Stimulated activated CD8-positive, alpha-beta memory T cell treated with anti-CD3 and anti-CD28 coated beads, Interleukin-12 subunit alpha, Interleukin-12 subunit beta, amount 100 ng/mL, for 4 hours (primary cell): ENCODE results near the gene TRAPPC2L.
"Not testable (repeated sequence)": the region's sequence is repeated elsewhere in the genome, so short reads cannot be mapped to it uniquely, and the experiment has no call there.

Experiments used
- DNase-seq: peaks from one replicate; pipeline ENCODE4 v3.0.0-alpha.2; 2020; ENCODE audit warnings: low read depth

TRAPPC2L gene

DNA sequence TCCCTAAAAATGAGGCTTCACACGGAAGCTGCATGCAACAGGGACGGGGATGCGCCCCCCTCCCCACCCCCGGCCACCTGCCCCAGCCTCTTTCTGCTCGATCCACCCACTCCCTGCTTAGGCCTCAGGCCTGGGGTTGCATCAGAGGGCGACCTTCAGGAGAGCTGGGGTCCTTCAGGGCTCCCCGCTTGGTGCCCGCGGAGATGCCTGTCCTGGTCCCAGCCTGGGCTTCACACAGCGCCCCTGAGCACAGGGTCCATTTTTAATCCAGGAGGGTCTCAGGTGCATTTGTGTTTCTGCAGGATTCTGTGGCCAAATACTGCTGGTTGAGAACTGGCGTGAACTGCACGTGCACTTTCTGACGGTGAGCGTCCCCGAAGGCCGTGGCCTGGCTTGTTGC is 37.8 kb upstream of the TRAPPC2L start:
- no peak for DNase-seq

DNA sequence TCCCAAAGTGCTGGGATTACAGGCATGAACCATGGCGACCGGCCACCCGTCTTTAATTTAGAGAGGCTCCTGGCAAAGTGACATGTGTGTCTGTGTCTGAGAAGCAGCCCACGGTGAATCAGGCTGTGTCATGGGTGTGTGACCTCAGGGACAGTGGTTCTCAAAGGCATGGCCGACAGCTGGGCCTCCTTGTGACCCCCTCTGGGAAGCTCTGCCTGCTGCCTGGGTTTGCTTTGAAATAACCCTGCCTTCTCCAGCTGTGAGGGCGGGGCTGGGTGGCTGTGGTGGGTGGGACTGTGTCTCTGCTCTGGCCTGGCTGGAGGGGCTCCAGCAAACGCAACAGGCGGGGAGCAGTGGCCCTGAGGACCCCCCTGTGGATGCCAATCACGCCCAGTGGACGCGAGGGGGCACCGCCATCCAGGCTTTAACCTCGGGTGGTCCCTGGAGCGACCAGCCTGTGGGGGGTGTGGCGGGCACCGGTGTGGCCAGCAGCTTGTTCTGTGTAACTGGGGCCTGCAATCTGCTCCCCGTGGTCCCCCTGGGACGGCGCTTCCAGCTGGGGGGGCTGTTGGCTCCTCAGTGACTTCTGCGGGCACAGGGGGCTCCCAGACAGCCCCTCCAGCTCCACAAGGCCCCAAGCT is 36.4 kb upstream of the TRAPPC2L start:
- no peak for DNase-seq

DNA sequence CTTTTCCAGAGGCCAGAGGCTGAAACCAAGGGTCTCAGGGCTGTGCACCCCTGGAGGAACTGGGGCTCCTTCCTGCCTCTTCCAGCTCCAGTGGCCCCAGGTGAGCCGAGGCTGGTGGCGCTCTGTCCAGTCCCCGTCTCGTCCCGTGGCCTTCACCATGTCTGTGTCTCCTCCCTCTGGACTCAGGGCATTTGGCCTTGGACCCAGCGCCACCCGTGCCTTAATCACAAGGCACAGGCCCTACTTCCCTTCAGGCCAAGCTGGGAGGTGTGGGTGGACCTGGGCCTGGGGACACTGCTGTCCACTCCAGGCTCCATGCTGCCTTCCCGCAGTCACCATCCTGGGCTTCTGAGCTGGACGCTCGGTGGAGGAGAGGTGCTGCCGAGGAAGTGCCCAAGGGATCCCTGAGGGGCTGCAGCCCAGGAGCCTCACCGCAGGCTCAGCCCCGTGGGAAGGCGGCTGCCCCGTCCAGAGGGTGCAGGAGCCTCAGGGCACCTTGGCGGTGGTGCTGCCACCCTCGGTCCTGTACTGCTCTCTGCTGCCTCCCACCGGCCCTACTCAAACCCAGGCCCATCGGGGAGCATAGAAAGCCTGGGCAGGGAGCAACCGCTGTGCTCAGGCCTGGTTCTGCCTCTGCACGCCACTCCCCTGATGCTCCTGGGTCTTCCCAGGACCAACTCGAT is 35.6 kb upstream of the TRAPPC2L start:
- DNase-seq, result no peak

DNA sequence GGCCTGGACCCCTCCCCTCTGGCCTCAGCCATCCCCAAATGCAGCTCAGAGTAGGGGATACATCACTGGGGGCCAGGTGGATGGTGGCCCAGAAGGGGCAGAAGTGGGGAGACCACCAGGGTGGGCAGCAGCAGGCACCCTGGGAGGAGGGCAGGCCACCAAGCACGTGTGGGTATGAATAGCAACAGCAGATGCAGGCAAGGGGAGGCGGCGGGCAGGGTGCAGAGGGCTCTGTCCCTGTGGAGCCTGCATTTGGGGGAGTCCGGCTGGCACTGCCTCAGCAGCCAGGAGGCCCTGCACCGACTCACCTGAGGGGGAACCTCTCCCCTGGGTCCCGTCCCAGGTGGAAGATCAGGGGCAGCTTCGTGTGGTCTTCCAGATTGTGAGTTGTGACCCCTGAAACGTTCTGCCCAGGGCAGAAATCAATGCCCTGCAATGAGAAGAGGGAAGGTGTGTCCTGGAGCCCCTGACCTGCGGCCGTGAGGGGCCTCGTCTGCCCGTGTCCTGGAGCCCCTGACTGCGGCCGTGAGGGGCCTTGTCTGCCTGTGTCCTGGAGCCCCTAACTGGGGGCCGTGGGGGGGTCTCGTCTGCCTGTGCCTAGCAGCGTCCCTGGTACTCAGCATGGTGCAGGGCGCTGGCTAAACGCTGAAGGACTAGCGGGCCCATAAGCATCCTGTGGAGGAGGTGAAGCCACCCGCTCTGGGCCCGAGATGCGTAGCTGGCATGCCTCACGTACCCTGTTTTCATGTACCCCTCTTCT is 34.5 kb upstream of the TRAPPC2L start:
- DNase-seq, result no peak

DNA sequence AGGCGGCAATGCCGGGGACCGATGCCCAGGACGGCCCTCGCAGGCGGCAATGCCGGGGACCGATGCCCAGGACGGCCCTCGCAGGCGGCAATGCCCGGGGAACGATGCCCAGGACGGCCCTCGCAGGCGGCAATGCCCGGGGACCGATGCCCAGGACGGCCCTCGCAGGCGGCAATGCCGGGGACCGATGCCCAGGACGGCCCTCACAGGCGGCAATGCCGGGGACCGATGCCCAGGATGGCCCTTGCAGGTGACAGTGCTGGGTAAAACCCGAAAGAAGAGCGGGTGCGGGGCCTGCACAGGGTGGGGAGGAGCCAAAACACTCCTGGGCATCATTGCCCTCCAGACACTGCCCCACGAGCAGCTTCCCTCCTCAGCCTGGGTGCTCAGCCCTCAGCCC is 33.3 kb upstream of the TRAPPC2L start:
- DNase-seq, result not testable (repeated sequence)

DNA sequence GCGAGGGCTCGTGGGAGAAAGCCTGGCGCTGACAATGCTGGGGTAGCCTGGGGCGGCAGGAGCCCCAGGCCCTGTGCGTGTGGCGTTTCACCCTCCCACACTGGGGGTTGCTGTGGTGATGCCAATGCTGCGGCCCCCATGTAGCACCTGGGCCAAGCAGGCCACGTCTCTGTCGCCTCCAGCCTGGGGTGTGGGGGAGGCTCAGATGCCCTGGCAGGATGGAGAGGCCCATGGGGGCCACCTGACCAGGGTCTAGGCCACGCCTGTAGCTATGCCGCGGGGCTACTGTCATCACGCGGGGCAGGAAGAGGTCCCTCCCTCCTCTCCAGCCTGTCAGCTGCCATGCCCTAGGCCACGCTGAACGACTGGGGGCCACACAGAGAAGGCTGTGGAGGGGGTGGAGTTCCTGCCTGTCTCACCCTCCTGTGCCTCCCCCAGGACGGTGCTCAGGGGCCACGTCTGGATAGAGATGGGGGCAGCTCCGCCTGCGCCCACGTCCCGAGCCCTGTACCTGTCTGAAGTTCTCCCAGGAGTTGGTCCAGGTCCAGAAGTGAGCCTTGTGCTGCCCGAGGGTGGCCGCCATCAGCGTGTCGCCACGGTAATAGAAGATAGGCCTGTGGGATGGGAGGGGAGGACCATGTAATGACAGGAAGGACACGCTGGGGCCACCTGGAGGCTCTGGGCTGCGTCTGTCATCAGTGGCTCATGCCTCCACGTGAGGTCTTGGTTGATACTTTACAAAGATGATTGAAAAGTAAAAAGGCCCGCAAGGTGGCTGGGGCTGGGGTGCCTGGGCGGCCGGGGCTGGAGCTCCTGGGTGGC is 32.5 kb upstream of the TRAPPC2L start:
- no peak for DNase-seq

DNA sequence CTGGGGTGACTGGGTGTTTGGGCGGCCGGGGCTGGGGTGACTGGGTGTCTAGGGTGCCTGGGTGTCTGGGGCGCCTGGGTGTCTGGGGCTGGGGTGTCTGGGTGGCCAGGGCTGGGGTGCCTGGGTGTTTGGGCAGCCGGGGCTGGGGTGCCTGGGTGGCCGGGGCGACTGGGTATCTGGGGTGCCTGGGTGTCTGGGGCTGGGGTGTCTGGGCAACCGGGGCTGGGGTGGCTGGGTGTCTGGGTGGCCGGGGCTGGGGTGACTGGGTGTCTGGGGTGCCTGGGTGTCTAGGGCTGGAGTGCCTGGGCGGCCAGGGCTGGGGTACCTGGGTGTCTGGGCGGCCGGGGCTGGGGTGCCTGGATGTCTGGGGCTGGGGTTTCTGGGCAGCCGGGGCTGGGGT is 31.8 kb upstream of the TRAPPC2L start:
- DNase-seq, result no peak

DNA sequence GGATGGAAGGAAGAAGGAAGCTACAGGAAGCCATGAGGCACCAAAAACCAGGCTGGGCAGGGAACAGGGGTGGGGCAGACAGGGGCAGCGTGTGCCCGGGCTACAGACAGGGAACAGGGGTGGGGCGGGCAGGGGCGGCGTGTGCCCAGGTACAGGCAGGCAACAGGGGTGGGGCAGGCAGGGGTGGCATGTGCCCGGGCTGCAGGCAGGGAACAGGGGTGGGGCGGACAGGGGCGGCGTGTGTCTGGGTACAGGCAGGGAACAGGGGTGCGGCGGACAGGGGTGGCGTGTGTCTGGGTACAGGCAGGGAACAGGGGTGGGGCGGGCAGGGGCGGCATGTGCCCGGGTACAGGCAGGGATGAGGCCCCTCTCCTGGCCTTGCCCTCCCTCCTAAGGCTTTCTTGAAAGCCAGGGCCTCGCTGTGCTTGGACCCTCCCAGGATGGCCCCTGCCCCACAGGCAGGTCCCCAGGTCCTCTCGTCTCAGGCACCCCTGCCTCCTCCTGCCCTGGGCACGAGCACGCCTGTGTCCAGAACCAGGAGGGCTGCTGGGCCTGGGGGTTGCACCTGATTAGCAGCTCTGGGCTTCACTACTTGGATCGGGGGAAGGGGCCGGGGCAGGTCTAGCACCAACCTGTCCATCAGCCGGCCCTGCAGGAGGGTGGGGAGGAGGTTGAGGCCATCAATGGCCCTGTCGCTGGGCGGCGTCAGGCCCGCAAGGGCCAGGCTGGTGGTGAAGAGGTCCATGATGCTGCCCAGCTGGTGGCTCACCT is 30.7 kb upstream of the TRAPPC2L start:
- no peak for DNase-seq

DNA sequence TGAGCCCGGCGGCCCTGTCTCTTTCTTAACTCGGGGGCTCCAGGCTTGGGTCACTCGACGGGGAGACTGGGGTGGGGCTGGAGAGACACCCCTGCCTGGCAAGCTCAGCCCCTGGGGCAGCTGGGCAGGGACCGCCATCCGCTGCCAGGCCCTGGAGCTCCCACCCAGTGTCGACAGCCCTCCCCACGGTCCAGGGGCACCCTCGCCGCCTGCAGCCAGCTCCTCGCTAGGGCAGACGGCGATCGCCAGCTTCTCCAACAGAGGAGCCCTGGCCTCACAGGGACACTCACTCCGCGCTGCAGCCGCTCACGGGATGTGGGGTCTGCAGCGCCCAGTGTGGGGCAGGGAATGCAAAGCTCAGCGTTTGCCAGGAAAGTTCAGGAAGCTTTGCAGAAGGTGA is 29.2 kb upstream of the TRAPPC2L start:
- no peak for DNase-seq

DNA sequence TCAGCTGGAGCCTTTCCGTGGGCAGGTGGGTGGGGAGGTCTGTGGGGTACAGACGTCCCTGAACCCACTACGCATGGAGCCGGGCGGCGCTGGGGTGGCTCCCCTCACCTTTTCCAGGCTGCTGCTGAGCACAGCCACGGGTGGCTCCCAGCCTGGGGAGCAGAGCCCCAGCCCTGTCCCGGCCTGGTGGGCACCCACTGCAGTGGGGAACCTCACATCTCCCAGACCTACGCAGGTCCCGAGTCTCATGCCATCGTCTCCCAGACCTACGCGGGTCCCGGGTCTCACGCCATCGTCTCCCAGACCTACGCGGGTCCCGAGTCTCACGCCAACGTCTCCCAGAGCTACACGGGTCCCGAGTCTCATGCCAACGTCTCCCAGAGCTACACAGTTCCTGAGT is 28.2 kb upstream of the TRAPPC2L start:
- no peak for DNase-seq

DNA sequence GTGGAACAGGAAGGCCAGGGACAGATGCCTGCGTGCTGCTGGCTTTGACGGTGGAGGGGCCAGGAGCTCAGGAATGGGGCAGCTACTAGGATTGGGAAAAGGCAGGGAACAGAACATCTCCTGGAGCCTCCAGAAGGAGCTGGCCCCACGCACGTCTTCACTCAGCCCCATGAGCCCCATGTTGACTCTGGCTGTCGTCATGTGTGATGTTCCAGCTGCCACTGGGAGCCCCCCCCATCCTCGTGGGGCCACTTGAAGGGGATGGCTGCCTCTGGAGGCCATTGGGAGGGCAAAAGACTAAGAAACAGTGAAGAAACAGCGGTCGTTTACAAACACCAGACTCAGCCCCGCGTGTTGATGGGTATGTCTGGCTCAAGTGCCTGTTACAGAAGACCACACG is 26.7 kb upstream of the TRAPPC2L start:
- no peak for DNase-seq

DNA sequence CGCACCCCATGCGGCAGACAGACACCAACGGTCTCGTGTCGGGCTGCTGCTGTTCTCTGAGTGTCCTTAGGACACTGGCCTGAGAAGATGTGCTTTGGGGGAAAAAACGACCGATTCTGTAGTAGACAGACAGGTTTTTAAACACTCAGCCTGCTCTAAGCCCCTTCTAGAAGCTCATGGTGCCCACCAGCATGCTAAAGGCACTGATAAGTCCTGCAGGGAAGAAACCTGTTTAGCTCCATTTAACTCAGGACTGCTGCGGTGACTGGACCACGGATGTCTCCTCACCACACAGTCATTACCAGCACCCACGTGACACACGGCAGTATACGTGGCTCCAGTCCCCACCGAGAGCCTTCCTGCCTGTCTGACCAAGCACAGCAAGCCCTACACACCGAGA is 26.1 kb upstream of the TRAPPC2L start:
- no peak for DNase-seq

DNA sequence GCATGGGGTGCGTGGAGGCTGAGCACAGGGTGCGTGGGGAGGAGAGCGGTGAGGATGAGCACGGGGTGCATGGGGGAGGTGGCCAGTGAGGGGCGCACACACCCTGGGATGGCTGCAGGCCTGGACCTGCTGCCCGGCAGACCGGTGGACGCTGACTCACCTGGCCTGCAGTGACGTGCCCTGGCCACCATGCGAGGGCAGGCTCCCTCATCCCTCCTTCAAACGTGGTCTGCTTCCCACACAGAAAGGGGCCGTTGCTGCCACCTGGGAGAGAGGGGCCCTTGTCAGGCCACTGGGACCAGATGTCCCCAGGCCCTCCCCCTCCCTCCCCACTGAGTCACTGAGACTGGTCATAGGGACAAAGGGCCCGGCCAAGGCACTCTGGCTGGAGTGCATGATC is 25.1 kb upstream of the TRAPPC2L start:
- no peak for DNase-seq

DNA sequence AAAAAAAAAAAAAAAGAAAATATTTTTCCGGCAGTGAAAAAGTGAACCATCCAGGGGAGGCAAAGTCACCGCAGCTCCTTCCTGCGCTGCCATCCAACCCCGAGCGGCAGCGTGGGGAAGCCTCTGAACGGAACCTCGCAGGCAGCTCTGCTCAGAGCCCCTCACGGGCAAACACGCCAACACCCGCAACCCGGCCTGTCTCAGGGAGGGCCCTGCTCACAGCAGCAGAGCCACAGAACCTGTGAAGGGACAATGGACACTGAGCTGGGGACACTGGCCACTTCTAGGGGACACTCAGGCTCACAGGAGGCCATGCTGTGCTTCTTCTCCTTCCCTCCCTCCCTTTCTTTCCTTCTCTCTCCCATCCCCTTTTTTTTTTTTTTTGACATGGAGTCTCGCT is 23.8 kb upstream of the TRAPPC2L start:
- DNase-seq, result no peak

DNA sequence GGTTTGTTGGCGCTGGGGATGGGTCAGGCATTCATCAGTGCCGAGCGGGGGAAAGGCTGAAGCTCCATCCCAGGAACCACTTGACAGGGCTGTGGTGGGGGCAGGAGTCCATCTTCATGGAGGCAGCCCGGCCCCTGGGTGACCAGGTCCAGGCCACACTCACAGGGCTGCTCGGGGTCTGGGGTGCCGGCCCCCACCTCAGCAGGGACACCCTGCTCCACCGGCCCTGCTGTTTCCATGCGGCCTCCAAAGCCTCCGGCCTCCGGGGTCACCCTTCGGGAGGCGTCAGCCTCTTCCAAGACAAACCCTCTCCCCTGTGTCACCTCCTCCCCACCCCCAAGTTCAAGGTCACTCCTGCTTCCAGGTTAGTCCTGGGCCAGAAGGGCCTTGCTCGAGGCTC is 22.3 kb upstream of the TRAPPC2L start:
- DNase-seq, result no peak

DNA sequence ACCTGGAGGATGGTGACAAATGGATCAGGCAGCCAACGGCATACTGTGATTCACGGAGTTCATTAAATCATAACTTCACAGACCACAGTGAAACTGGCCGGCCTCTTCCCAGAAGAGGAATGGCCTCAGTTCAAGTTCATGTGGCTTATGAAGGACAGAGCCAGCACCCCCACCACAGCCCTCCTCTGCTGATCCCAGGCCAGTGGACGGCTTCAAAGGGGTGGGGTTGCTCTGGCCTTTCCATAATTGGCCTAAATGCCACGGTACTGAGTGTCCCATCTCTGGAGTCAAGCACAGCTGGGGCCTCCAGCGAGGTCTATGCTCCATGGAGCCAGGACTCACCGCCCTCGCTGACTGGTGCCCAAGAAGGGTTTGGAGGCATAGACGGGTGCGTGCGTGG is 21.5 kb upstream of the TRAPPC2L start:
- DNase-seq, result no peak

DNA sequence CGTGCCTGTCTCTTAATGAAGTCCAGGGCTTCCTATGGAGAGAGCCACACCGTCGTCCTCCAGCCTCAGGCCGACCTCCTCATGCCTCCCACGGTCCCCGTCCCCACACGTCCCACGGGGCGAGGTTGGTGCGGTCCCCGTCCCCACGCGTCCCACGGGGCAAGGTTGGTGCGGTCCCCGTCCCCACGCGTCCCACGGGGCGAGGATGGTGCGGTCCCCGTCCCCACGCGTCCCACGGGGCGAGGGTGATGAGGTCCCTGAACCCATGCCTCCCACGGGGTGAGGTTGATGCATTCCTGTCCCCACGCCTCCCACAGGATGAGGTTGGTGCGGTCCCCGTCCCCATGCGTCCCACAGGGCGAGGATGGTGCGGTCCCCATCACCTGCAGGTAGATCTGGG is 21.1 kb upstream of the TRAPPC2L start:
- no peak for DNase-seq

DNA sequence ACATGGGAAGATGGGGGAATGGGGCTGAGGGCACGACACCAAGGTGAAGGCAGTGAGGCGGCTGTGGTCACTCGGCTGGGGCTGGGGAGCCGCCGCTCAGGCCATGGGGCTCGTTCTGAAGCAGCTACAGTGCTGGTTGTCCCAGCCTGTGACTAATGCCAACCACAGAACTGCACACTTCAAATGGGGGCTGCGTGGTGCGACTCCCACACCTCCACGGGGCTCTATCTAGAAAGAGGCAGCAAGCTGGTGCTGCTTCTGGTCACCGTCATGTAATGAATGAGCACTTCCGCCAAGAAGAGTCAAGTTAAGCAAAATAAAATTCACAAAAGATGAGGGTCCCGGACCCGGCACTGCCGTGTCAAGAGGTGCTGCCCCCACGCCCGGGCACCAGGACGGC is 20.1 kb upstream of the TRAPPC2L start:
- no peak for DNase-seq

DNA sequence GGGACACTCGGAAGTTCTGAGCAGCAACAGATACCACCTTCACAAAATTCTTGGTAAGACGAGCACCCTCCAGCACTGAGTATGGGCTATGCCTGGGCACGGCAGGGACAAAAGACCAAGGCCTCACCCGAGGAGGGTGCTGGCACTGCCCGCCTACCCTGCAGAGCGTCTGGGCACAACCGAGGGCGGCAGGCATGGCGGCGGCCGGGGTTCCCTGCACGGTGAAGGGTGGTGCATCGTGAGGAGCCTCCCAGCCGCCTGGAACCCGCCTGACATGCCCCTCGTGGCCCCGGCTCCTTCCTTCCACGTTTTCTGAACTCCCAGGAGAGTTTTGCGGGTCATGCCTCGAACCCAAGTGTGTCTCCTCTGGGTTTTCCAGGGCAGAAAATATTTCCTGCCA is 19.1 kb upstream of the TRAPPC2L start:
- no peak for DNase-seq

DNA sequence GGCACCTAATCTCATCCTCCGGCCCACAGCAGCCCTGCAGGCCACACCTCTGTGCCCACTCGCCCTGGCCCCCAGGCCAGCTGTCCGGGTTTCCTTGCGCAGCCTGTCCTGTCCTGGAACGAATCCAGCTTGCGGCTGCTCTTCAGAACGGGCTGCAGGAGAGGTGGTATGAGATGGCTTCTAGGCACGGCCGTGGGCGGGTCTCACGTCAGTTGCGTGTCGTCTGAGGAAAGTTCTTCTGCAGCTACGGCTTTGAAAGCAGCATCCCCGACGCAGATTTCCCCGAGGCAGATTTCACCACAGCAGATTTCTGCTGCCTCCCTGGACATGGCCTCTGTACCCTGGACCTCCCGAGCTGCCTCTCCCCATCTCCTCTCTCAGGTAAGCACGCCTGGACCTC is 18.4 kb upstream of the TRAPPC2L start:
- no peak for DNase-seq

DNA sequence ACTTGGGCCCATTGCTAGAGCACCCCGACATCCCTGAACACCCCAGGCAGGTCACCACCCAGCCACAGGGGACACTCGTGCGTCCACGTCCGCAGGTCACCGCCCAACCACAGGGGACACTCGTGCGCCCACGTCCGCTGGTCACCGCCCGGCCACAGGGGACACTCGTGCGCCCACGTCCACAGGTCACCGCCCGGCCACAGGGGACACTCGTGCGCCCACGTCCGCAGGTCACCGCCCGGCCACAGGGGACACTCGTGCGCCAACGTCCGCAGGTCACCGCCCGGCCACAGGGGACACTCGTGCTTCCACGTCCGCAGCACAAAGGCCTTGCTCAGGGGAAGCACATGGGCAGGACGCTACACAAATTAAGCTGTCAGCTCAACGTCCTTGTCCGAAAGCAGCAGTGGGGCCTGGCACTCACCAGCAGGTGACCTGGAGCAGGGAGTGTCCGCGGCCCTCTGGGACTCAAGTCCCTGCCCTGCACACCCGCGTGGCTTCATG is 17.8 kb upstream of the TRAPPC2L start:
- no peak for DNase-seq
